Gastroesophageal sphincter (tissue), 3 donors: ENCODE data around the gene DCAF16.

ENCODE experiments used
- EP300 ChIP-seq: sonication (generic); formaldehyde crosslinking; IDR thresholded peaks from one replicate; pipeline ENCODE4 v1.6.1; 2017; ENCODE audit warnings: antibody characterized with exemption, mild to moderate bottlenecking
- TF ChIP-seq, protein P1 (sequence below), 4 experiments: fragments of 200-600 bp in 2 of 4; fragments of 450-650 bp in 2 of 4; sonication (generic) in 1 of 4; IDR thresholded peaks; one replicate each; pipeline ENCODE4 v1.5.1; 2017 to 2019; ENCODE audit warnings: antibody characterized with exemption in 4 of 4, mild to moderate bottlenecking in 2 of 4, moderate library complexity in 2 of 4

DNA sequence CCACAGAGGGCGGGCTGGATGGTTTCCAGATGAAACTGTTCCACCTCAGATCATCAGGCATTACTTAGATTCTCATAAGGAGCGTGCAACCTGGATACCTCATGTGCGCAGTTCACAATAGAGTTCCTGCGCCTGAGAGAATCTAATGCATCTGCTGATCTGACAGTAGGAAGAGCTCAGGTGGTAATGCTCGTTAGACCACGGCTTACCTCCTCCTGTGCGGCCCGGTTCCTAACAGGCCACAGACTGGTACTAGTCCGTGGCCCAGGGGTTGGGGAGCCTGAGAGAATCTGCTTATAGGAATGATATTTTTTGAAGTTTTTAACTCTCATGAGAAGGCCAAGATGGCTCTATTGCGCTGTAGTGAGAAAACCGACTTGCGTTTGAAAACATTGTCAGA lies 5.6 kb upstream of the DCAF16 start:
- TF ChIP-seq, protein P1, sequence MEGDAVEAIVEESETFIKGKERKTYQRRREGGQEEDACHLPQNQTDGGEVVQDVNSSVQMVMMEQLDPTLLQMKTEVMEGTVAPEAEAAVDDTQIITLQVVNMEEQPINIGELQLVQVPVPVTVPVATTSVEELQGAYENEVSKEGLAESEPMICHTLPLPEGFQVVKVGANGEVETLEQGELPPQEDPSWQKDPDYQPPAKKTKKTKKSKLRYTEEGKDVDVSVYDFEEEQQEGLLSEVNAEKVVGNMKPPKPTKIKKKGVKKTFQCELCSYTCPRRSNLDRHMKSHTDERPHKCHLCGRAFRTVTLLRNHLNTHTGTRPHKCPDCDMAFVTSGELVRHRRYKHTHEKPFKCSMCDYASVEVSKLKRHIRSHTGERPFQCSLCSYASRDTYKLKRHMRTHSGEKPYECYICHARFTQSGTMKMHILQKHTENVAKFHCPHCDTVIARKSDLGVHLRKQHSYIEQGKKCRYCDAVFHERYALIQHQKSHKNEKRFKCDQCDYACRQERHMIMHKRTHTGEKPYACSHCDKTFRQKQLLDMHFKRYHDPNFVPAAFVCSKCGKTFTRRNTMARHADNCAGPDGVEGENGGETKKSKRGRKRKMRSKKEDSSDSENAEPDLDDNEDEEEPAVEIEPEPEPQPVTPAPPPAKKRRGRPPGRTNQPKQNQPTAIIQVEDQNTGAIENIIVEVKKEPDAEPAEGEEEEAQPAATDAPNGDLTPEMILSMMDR (IDR thresholded peaks at IDR 0.05): no peak
- no peak for TF ChIP-seq EP300
